ENCODE results near the gene CTDSP1. TPM values are rescaled to one million over a fixed set of nuclear protein-coding genes. Genes with fewer than 3 reads are reported as not detected.

Gene CTDSP1
- total RNA-seq, 6 experiments from 2014 or later = 55.1 to 95.9 (median 75.6) TPM

DNA sequence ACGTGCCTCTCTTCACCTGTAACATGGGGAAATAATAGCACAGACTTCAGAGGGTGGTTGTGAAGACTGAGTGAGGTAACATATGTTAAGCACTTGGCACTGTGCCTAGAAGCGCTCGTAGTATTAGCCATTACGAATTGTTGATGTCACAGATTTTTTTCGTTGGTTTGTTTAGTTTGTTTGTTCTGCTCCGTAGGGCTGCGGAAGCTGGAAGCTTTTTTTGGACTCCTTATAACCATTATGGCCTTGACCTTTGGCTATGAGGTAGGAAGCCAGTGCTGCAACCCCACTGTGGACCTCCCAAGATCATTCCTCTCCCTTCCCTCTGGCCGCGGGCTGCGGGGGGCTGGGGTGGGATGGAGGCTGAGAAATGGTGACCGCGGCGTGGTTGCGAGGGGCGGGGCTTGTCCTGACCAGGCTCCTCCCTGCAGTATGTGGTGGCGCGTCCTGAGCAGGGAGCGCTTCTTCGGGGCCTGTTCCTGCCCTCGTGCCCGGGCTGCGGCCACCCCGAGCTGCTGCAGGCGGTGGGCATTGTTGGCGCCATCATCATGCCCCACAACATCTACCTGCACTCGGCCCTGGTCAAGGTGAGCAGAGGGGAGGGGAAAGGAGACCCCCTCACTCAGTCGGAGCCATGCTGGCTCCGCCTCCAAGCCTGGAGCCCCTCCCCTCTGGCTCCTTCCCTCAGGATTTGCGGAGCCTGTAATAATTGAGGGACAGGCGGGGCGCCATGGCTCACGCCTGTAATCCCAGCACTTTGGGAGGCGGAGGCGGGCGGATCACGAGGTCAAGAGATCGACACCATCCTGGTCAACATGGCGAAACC, 12.1 kb upstream of the CTDSP1 start:
- Histone ChIP-seq H3K9me3 (no peaks in the 10 kb centered on the region), H3K4me3 (peak overlapping the region; percentile 16 to 51 (median 25)), H3K36me3 (no peaks in the 10 kb centered on the region), H3K27ac (peak overlapping the region in 1 of 3 donors; percentile 13), H3K27me3 (no peaks in the 10 kb centered on the region), H3K4me1 (no peaks in the 10 kb centered on the region)
- intact Hi-C loops (cut with DNase I) = loop anchor here in 1 of 2 donors (10.0 kb wide), 1 partner anchor 203 kb away; no protein-coding TSS in a partner anchor
- ATAC-seq (peak; percentile 73 to 89 (median 82)), DNase-seq (peak in 2 of 3 donors; percentile 58 to 60)
- TF ChIP-seq, protein P1, sequence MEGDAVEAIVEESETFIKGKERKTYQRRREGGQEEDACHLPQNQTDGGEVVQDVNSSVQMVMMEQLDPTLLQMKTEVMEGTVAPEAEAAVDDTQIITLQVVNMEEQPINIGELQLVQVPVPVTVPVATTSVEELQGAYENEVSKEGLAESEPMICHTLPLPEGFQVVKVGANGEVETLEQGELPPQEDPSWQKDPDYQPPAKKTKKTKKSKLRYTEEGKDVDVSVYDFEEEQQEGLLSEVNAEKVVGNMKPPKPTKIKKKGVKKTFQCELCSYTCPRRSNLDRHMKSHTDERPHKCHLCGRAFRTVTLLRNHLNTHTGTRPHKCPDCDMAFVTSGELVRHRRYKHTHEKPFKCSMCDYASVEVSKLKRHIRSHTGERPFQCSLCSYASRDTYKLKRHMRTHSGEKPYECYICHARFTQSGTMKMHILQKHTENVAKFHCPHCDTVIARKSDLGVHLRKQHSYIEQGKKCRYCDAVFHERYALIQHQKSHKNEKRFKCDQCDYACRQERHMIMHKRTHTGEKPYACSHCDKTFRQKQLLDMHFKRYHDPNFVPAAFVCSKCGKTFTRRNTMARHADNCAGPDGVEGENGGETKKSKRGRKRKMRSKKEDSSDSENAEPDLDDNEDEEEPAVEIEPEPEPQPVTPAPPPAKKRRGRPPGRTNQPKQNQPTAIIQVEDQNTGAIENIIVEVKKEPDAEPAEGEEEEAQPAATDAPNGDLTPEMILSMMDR (IDR thresholded peaks at IDR 0.05) = no peak
- no peak for TF ChIP-seq POLR2A (IDR thresholded peaks at IDR 0.05)
- 10% methylated on average over 14 of the region's 38 CpGs for WGBS (ENCODE audit: insufficient coverage, low coverage, low lambda C conversion rate, missing lambda C conversion rate)

DNA sequence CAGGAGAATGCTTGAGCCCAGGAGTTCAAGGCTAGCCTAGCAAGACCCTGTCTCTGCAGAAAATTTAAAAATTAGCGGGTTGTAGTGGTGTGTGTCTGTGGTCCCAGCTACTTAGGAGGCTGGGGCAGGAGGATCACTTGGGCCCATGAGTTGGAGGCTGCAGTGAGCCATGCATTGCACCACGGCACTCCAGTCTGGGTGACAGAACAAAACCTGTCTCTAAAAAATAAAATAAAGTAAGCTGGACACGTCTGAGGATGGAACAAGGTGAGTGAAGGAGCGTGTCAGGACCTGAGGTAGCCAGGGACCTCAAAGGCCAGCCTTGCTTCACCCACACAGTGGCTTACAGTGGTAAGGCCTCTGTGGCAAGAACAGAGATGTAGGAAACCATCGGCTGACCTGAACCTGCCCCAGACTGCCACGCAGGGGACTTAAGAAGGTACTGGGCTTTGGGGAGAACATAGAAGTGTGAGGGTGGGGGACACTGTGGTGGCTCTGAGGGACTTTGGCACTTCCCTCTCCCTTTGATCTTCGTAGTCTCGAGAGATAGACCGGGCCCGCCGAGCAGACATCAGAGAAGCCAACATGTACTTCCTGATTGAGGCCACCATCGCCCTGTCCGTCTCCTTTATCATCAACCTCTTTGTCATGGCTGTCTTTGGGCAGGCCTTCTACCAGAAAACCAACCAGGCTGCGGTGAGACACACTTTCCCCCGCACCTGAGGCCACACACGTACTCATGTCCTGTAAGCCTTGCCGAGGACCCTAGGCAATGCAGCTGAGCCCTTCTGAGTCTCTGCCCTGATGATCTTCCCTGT, 10.1 kb upstream of the CTDSP1 start:
- TF ChIP-seq, protein P1 (IDR thresholded peaks at IDR 0.05) = no peak
- no peak for TF ChIP-seq POLR2A (IDR thresholded peaks at IDR 0.05)
- 89% methylated on average over 5 of the region's 17 CpGs for WGBS (ENCODE audit: insufficient coverage, low coverage, low lambda C conversion rate, missing lambda C conversion rate)
- Histone ChIP-seq H3K36me3 (no peaks in the 10 kb centered on the region), H3K9me3 (no peaks in the 10 kb centered on the region), H3K27me3 (no peaks in the 10 kb centered on the region), H3K4me3 (no peak overlapping the region), H3K4me1 (no peaks in the 10 kb centered on the region), H3K27ac (no peak overlapping the region)
- ATAC-seq (no peak), DNase-seq (no peak)
- intact Hi-C loops (cut with DNase I) = loop anchor here in 1 of 2 donors (10.0 kb wide), 2 partner anchors 85 to 205 kb away; no protein-coding TSS in a partner anchor

DNA sequence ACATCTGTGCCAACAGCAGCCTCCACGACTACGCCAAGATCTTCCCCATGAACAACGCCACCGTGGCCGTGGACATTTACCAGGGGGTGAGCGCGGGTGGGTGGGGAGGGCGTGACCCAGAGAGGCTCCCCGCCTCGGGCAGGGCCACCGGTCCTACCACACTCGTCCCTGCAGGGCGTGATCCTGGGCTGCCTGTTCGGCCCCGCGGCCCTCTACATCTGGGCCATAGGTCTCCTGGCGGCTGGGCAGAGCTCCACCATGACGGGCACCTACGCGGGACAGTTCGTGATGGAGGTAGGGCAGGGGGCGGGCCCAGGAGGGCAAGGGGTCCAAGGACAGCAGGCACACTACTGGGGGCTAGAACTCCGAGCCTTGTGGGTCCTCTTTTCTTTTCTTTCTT, 8.5 kb upstream of the CTDSP1 start:
- no peak for ATAC-seq
- Histone ChIP-seq H3K27me3 (no peaks in the 10 kb centered on the region), H3K36me3 (no peaks in the 10 kb centered on the region), H3K4me3 (no peak overlapping the region), H3K27ac (no peak overlapping the region), H3K9me3 (no peaks in the 10 kb centered on the region), H3K4me1 (peaks cover 0 to 7% (median 0%) of the 10 kb centered on the region in 4 donors)
- WGBS (ENCODE audit: insufficient coverage, low coverage, low lambda C conversion rate, missing lambda C conversion rate) = 97% methylated on average over 5 of the region's 23 CpGs
- intact Hi-C loops (cut with DNase I) = loop anchor here in 1 of 2 donors (10.0 kb wide), 1 partner anchor 86 kb away; no protein-coding TSS in a partner anchor
- TF ChIP-seq, protein P1 (IDR thresholded peaks at IDR 0.05) = no peak
- no peak for TF ChIP-seq POLR2A (IDR thresholded peaks at IDR 0.05)
- peak in 1 of 3 donors; percentile 52 for DNase-seq

DNA sequence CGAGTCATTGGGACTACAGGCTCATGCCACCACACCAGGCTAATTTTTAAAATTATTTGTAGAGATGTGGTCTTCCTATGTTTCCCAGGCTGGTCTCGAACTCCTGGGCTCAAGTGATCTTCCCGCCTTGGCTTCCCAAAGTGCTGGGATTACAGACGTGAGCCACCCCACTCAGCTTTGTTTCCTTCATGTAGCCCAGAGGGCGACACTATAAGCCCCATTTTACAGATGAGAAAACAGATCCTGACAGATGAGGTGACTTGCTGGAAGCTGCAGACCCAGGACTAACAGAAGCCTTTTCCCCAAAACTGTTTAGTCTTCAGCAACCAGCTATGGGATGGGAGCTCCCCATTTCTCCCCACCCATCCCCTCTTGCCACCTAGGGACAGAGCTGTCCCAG, 7.2 kb upstream of the CTDSP1 start:
- H3K9me3 ChIP-seq = no peaks in the 10 kb centered on the region
- no peak for ATAC-seq
- no peak overlapping the region for H3K4me3 ChIP-seq
- H3K4me1 ChIP-seq = peaks cover 0 to 12% (median 0%) of the 10 kb centered on the region in 4 donors
- whole genome bisulfite sequencing (ENCODE audit: insufficient coverage, low coverage, low lambda C conversion rate, missing lambda C conversion rate) = 83% methylated on average over 1 of the region's 5 CpGs
- H3K27me3 ChIP-seq = no peaks in the 10 kb centered on the region
- no peak for DNase-seq
- TF ChIP-seq, protein P1 (IDR thresholded peaks at IDR 0.05) = no peak
- TF ChIP-seq POLR2A (IDR thresholded peaks at IDR 0.05) = no peak
- H3K36me3 ChIP-seq = no peaks in the 10 kb centered on the region
- intact Hi-C loops (cut with DNase I) = loop anchor here in 1 of 2 donors (10.0 kb wide), 1 partner anchor 88 kb away; no protein-coding TSS in a partner anchor
- H3K27ac ChIP-seq = no peak overlapping the region

Data from right lobe of liver (tissue), 6 donors.